GM12878 (cell line): Measurements from ENCODE around the gene CAPS.

ENCODE experiments used
- ETV6 ChIP-seq, 2 experiments: fragments of 450-650 bp in 1 of 2; IDR thresholded peaks in 1 of 2; conservative IDR thresholded peaks in 1 of 2; 2 replicates each; pipeline ENCODE4 v1.6.1; 2014; ENCODE audit warnings: antibody characterized with exemption in 1 of 2, borderline replicate concordance in 1 of 2, low read depth in 1 of 2, mild to moderate bottlenecking in 1 of 2, moderate library complexity in 1 of 2
- MYC ChIP-seq: IDR thresholded peaks from 2 replicates; pipeline ENCODE4 v1.6.1; 2011; ENCODE audit warnings: mild to moderate bottlenecking, low read length, moderate library complexity, inconsistent platforms; ENCODE audit not compliant: insufficient read depth, insufficient replicate concordance, insufficient read length, severe bottlenecking
- POLR2A ChIP-seq: IDR thresholded peaks from 2 replicates; pipeline ENCODE4 v1.6.1; 2011; ENCODE audit warnings: low read depth, mild to moderate bottlenecking, low read length
- SIN3A ChIP-seq: IDR thresholded peaks from 2 replicates; pipeline ENCODE4 v1.6.1; 2012; ENCODE audit warnings: low read depth, low read length, improper control_type of control experiment
- TCF3 ChIP-seq: IDR thresholded peaks from 2 replicates; pipeline ENCODE4 v1.6.1; 2012; ENCODE audit warnings: low read depth, mild to moderate bottlenecking, low read length, borderline replicate concordance; ENCODE audit not compliant: insufficient read depth
- TF ChIP-seq, protein P1 (sequence below), 3 experiments: IDR thresholded peaks in 2 of 3; conservative IDR thresholded peaks in 1 of 3; 2 replicates each; pipeline ENCODE4 v1.5.1; 2011; ENCODE audit warnings: low read depth in 3 of 3, low read length in 3 of 3, mild to moderate bottlenecking in 3 of 3, control low read depth in 2 of 3, moderate library complexity in 2 of 3, inconsistent platforms in 1 of 3, mixed read lengths in 1 of 3; ENCODE audit not compliant: control insufficient read depth in 2 of 3, insufficient read depth in 1 of 3; ENCODE audit errors: extremely low read depth in 1 of 3
- TF ChIP-seq, protein P2 (sequence below): fragments of 150-350 bp; IDR thresholded peaks from 2 replicates; pipeline ENCODE4 v1.6.1; 2014; ENCODE audit warnings: mild to moderate bottlenecking, low read depth, low read length
- TF ChIP-seq, protein P3 (sequence below): IDR thresholded peaks from 2 replicates; pipeline ENCODE4 v1.6.1; 2012; ENCODE audit warnings: mild to moderate bottlenecking, low read depth, low read length

- TF ChIP-seq, protein P1, sequence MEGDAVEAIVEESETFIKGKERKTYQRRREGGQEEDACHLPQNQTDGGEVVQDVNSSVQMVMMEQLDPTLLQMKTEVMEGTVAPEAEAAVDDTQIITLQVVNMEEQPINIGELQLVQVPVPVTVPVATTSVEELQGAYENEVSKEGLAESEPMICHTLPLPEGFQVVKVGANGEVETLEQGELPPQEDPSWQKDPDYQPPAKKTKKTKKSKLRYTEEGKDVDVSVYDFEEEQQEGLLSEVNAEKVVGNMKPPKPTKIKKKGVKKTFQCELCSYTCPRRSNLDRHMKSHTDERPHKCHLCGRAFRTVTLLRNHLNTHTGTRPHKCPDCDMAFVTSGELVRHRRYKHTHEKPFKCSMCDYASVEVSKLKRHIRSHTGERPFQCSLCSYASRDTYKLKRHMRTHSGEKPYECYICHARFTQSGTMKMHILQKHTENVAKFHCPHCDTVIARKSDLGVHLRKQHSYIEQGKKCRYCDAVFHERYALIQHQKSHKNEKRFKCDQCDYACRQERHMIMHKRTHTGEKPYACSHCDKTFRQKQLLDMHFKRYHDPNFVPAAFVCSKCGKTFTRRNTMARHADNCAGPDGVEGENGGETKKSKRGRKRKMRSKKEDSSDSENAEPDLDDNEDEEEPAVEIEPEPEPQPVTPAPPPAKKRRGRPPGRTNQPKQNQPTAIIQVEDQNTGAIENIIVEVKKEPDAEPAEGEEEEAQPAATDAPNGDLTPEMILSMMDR (IDR thresholded peaks at IDR 0.05 in 2 of 3, conservative IDR thresholded peaks at IDR 0.05 in 1 of 3; ENCODE audit: control insufficient read depth in 2 of 3, extremely low read depth in 1 of 3, insufficient read depth in 1 of 3, low read depth in 3 of 3, low read length in 3 of 3) = no peak
- TF ChIP-seq POLR2A (no peak), MYC (no peak), TCF3 (no peak), SIN3A (no peak), ETV6 (conservative IDR thresholded peaks at IDR 0.05 in 1 of 2, IDR thresholded peaks at IDR 0.05 in 1 of 2; ENCODE audit: borderline replicate concordance in 1 of 2, low read depth in 1 of 2) (no peak)
- TF ChIP-seq, protein P2, sequence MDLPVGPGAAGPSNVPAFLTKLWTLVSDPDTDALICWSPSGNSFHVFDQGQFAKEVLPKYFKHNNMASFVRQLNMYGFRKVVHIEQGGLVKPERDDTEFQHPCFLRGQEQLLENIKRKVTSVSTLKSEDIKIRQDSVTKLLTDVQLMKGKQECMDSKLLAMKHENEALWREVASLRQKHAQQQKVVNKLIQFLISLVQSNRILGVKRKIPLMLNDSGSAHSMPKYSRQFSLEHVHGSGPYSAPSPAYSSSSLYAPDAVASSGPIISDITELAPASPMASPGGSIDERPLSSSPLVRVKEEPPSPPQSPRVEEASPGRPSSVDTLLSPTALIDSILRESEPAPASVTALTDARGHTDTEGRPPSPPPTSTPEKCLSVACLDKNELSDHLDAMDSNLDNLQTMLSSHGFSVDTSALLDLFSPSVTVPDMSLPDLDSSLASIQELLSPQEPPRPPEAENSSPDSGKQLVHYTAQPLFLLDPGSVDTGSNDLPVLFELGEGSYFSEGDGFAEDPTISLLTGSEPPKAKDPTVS = no peak
- TF ChIP-seq, protein P3, sequence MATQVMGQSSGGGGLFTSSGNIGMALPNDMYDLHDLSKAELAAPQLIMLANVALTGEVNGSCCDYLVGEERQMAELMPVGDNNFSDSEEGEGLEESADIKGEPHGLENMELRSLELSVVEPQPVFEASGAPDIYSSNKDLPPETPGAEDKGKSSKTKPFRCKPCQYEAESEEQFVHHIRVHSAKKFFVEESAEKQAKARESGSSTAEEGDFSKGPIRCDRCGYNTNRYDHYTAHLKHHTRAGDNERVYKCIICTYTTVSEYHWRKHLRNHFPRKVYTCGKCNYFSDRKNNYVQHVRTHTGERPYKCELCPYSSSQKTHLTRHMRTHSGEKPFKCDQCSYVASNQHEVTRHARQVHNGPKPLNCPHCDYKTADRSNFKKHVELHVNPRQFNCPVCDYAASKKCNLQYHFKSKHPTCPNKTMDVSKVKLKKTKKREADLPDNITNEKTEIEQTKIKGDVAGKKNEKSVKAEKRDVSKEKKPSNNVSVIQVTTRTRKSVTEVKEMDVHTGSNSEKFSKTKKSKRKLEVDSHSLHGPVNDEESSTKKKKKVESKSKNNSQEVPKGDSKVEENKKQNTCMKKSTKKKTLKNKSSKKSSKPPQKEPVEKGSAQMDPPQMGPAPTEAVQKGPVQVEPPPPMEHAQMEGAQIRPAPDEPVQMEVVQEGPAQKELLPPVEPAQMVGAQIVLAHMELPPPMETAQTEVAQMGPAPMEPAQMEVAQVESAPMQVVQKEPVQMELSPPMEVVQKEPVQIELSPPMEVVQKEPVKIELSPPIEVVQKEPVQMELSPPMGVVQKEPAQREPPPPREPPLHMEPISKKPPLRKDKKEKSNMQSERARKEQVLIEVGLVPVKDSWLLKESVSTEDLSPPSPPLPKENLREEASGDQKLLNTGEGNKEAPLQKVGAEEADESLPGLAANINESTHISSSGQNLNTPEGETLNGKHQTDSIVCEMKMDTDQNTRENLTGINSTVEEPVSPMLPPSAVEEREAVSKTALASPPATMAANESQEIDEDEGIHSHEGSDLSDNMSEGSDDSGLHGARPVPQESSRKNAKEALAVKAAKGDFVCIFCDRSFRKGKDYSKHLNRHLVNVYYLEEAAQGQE = no peak
Observed at GRCh38 chr19:5936292-5936592, 22.2 kb downstream of the CAPS start.
